A673 (cell line): ENCODE data around the gene RGS7.

ENCODE experiments used
- CTCF ChIP-seq: fragments of 300-800, 200-600 bp; sonication (generic); conservative IDR thresholded peaks from 2 replicates; pipeline ENCODE4 v1.5.1; 2017; ENCODE audit warnings: low read depth, mild to moderate bottlenecking, antibody characterized with exemption, low read length, moderate library complexity, mixed read lengths
- EZH2 ChIP-seq: fragments of 200-600 bp; sonication (generic); IDR thresholded peaks from 2 replicates; pipeline ENCODE4 v1.6.1; 2017; ENCODE audit warnings: borderline replicate concordance, low read depth, mild to moderate bottlenecking, mixed read lengths, antibody characterized with exemption, low read length; ENCODE audit not compliant: poor library complexity, severe bottlenecking

DNA sequence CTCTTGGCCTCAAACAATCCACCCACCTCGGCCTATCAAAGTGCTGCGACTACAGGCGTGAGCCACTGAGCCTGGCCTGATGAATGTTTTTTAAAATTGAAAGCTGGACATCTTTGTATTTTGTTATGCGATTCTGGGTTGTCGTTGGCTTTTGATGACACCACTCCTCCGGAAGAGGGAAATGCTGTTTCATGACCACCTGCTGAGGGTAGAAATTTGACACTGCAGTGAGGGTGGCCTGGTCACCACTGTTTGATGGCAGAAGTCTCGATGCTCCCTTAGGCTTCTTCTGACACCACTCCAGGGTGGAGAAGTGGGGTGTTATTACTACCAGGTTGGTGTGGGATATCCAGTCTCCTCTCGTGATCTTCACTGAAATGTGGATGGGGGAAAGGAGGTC is 357.2 kb downstream of the RGS7 start:
- no peak for TF ChIP-seq CTCF
- TF ChIP-seq EZH2, result no peak
